Parathyroid adenoma (tissue), 2 donors: ENCODE results near the gene ADM5.

Experiments used
- H2AFZ ChIP-seq: fragments of 300-600 bp; sonication (generic); one replicate; pipeline ENCODE4 v1.7.0; 2017; ENCODE audit warnings: antibody characterized with exemption, mild to moderate bottlenecking
- H3K27ac ChIP-seq: fragments of 300-600 bp; sonication (generic); one replicate; pipeline ENCODE4 v1.7.0; 2017
- H3K27me3 ChIP-seq: fragments of 300-600 bp; sonication (generic); one replicate; pipeline ENCODE4 v1.7.0; 2017; ENCODE audit warnings: low read length; ENCODE audit not compliant: control insufficient read depth, insufficient read depth
- H3K36me3 ChIP-seq: fragments of 300-600 bp; sonication (generic); one replicate; pipeline ENCODE4 v1.7.0; 2017; ENCODE audit warnings: low read length; ENCODE audit not compliant: control insufficient read depth, insufficient read depth
- H3K4me1 ChIP-seq: fragments of 300-600 bp; sonication (generic); one replicate; pipeline ENCODE4 v1.7.0; 2017; ENCODE audit warnings: control low read depth
- H3K4me2 ChIP-seq: fragments of 300-600 bp; sonication (generic); one replicate; pipeline ENCODE4 v1.7.0; 2017; ENCODE audit warnings: low read length
- H3K4me3 ChIP-seq: fragments of 300-600 bp; sonication (generic); one replicate; pipeline ENCODE4 v1.7.0; 2017; ENCODE audit warnings: low read depth, low read length
- H3K79me2 ChIP-seq: fragments of 300-600 bp; sonication (generic); one replicate; pipeline ENCODE4 v1.7.0; 2017; ENCODE audit warnings: control low read depth
- H3K9ac ChIP-seq: fragments of 300-600 bp; sonication (generic); one replicate; pipeline ENCODE4 v1.7.0; 2017; ENCODE audit warnings: mild to moderate bottlenecking
- H3K9me3 ChIP-seq: fragments of 300-600 bp; sonication (generic); one replicate; pipeline ENCODE4 v1.7.0; 2017; ENCODE audit warnings: low read length; ENCODE audit not compliant: control insufficient read depth
- CTCF ChIP-seq: fragments of 300-600 bp; sonication (generic); IDR thresholded peaks from one replicate; pipeline ENCODE4 v1.7.0; 2017; ENCODE audit warnings: antibody characterized with exemption, mild to moderate bottlenecking
- donor health status: primary hyperparathyroidism.

Gene ADM5

GRCh38 chr19:49690079-49690655 lies 773 bp downstream of the ADM5 start:
- Histone ChIP-seq H3K27me3 (no peaks in the 10 kb centered on the region), H3K9ac (no peak overlapping the region), H3K36me3 (no peaks in the 10 kb centered on the region), H3K4me1 (peaks cover 2% of the 10 kb centered on the region), H3K79me2 (no peaks in the 10 kb centered on the region), H3K9me3 (no peaks in the 10 kb centered on the region), H3K4me3 (peak overlapping the region; percentile 61), H2AFZ (peak overlapping the region; percentile 48), H3K4me2 (peak overlapping the region; percentile 85), H3K27ac (no peak overlapping the region)
- no peak for TF ChIP-seq CTCF

- no peaks in the 10 kb centered on the region for H3K79me2 ChIP-seq
- H3K9me3 ChIP-seq, result no peaks in the 10 kb centered on the region
- H3K9ac ChIP-seq, result no peak within 1 kb of the TSS
- TF ChIP-seq CTCF, result no peak
- no peaks in the 10 kb centered on the region for H3K36me3 ChIP-seq
- no peak within 1 kb of the TSS for H3K27ac ChIP-seq
- H3K4me1 ChIP-seq, result peaks cover 2% of the 10 kb centered on the region
- H2AFZ ChIP-seq, result peak within 1 kb of the TSS; percentile 48
- peak within 1 kb of the TSS; percentile 85 for H3K4me2 ChIP-seq
- H3K4me3 ChIP-seq, result peak within 1 kb of the TSS; percentile 61
- H3K27me3 ChIP-seq, result no peaks in the 10 kb centered on the region
Measured at GRCh38 chr19:49690656-49691242, 1.4 kb downstream of the ADM5 start, which contains the start of gene CPT1C. Gene CPT1C, plus strand, starts transcription at chr19:49691116. Its CDS starts 1,137 bp downstream, at chr19:49692253.

- no peak overlapping the region for H3K27ac ChIP-seq
- H3K4me2 ChIP-seq, result peak overlapping the region; percentile 85
- peak overlapping the region; percentile 48 for H2AFZ ChIP-seq
- H3K79me2 ChIP-seq, result no peaks in the 10 kb centered on the region
- H3K9me3 ChIP-seq, result no peaks in the 10 kb centered on the region
- no peaks in the 10 kb centered on the region for H3K36me3 ChIP-seq
- no peak overlapping the region for H3K9ac ChIP-seq
- H3K27me3 ChIP-seq, result no peaks in the 10 kb centered on the region
- no peak for TF ChIP-seq CTCF
- H3K4me1 ChIP-seq, result peaks cover 2% of the 10 kb centered on the region
- H3K4me3 ChIP-seq, result peak overlapping the region; percentile 61
Measured at GRCh38 chr19:49691243-49692146, 2.1 kb downstream of the ADM5 start.

GRCh38 chr19:49692147-49692506 lies 2.7 kb downstream of the ADM5 start:
- H3K4me3 ChIP-seq, result no peak overlapping the region
- no peaks in the 10 kb centered on the region for H3K9me3 ChIP-seq
- H3K4me2 ChIP-seq, result no peak overlapping the region
- H3K36me3 ChIP-seq, result no peaks in the 10 kb centered on the region
- peaks cover 2% of the 10 kb centered on the region for H3K4me1 ChIP-seq
- no peaks in the 10 kb centered on the region for H3K27me3 ChIP-seq
- no peak for TF ChIP-seq CTCF
- H3K27ac ChIP-seq, result no peak overlapping the region
- no peaks in the 10 kb centered on the region for H3K79me2 ChIP-seq
- H2AFZ ChIP-seq, result no peak overlapping the region
- H3K9ac ChIP-seq, result no peak overlapping the region
